Measurements from ENCODE around the gene TRIM23.
"Not testable (repeated sequence)": the region's sequence is repeated elsewhere in the genome, so short reads cannot be mapped to it uniquely, and the experiment has no call there.

Gene TRIM23

GRCh38 chr5:65620021-65620420, 4.1 kb downstream of the TRIM23 start:
- DNase-seq (no peak), ATAC-seq (ENCODE audit: insufficient read depth, low read depth) (no peak)
- Histone ChIP-seq H3K36me3 (ENCODE audit: insufficient read depth, low read length) (peaks cover 18% of the 10 kb centered on the region), H3K27ac (ENCODE audit: low read length) (no peak overlapping the region), H3K9ac (ENCODE audit: low read depth, low read length) (no peak overlapping the region), H3K4me3 (ENCODE audit: low read depth in 1 of 2, low read length in 2 of 2) (no peak overlapping the region), H4K20me1 (ENCODE audit: insufficient read depth, low read length) (peaks cover 5% of the 10 kb centered on the region; the same call in 1 of the 2 replicates), H2AFZ (ENCODE audit: low read depth, low read length) (no peak overlapping the region), H3K4me2 (ENCODE audit: insufficient read depth, low read length) (0 out of 2 replicates have a peak overlapping the region, but pooled peaks have one; percentile 3), H3K27me3 (ENCODE audit: insufficient read depth, low read length, poor library complexity) (no peaks in the 10 kb centered on the region), H3K9me3 (ENCODE audit: insufficient read depth, low read length, severe bottlenecking) (no peaks in the 10 kb centered on the region), H3K79me2 (ENCODE audit: insufficient read depth, low read length) (peaks cover 87% of the 10 kb centered on the region), H3K4me1 (ENCODE audit: insufficient read depth, low read length) (peaks cover 24% of the 10 kb centered on the region)
- TF ChIP-seq, protein P1, sequence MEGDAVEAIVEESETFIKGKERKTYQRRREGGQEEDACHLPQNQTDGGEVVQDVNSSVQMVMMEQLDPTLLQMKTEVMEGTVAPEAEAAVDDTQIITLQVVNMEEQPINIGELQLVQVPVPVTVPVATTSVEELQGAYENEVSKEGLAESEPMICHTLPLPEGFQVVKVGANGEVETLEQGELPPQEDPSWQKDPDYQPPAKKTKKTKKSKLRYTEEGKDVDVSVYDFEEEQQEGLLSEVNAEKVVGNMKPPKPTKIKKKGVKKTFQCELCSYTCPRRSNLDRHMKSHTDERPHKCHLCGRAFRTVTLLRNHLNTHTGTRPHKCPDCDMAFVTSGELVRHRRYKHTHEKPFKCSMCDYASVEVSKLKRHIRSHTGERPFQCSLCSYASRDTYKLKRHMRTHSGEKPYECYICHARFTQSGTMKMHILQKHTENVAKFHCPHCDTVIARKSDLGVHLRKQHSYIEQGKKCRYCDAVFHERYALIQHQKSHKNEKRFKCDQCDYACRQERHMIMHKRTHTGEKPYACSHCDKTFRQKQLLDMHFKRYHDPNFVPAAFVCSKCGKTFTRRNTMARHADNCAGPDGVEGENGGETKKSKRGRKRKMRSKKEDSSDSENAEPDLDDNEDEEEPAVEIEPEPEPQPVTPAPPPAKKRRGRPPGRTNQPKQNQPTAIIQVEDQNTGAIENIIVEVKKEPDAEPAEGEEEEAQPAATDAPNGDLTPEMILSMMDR (IDR thresholded peaks at IDR 0.05; ENCODE audit: borderline replicate concordance, extremely low read depth, low read length, poor library complexity, severe bottlenecking): no peak
- TF ChIP-seq EZH2 (IDR thresholded peaks at IDR 0.05; ENCODE audit: borderline replicate concordance, low read depth, low read length, severe bottlenecking): no peak

DNA sequence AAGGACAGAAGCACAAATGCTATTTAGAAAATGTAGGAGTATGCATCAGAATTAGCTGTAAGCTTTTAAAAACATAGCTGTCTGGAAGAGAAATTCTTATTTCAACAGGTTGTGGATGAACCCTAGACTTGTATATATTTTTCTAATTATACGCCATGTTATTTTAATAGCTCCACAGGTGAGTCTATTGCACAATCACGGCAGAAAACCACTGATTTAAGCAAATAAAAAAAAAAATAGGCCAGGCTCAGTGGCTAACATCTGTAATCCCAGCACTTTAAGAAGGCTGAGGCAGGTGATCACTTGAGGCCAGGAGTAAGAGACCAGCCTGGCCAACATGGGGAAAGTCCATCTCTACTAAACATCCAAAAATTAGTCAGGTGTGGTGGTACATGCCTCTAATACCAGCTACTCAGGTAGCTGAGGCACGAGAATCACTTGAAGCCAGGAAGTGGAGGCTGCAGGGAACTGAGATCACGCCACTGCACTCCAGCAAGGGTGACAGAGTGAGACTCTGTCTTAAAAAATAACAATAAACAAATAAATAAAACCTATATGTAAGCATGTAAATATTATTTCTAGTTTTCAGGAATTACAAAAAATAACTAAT, 11.7 kb downstream of the TRIM23 start:
- H3K4me1 ChIP-seq (ENCODE audit: insufficient read depth, low read length): no peaks in the 10 kb centered on the region
- ATAC-seq (ENCODE audit: insufficient read depth, low read depth) (no peak), DNase-seq (no peak)
- H3K9me3 ChIP-seq (ENCODE audit: insufficient read depth, low read length, severe bottlenecking): no peaks in the 10 kb centered on the region
- no peak overlapping the region for H3K4me2 ChIP-seq (ENCODE audit: insufficient read depth, low read length)
- H3K4me3 ChIP-seq (ENCODE audit: low read depth in 1 of 2, low read length in 2 of 2): no peak overlapping the region
- H3K9ac ChIP-seq (ENCODE audit: low read depth, low read length): no peak overlapping the region
- no peak for TF ChIP-seq EZH2 (IDR thresholded peaks at IDR 0.05; ENCODE audit: borderline replicate concordance, low read depth, low read length, severe bottlenecking)
- TF ChIP-seq, protein P1 (IDR thresholded peaks at IDR 0.05; ENCODE audit: borderline replicate concordance, extremely low read depth, low read length, poor library complexity, severe bottlenecking): no peak
- H3K79me2 ChIP-seq (ENCODE audit: insufficient read depth, low read length): peaks cover 18% of the 10 kb centered on the region
- no peaks in the 10 kb centered on the region for H3K27me3 ChIP-seq (ENCODE audit: insufficient read depth, low read length, poor library complexity)
- H4K20me1 ChIP-seq (ENCODE audit: insufficient read depth, low read length): no peaks in the 10 kb centered on the region
- H3K27ac ChIP-seq (ENCODE audit: low read length): no peak overlapping the region
- H2AFZ ChIP-seq (ENCODE audit: low read depth, low read length): no peak overlapping the region
- H3K36me3 ChIP-seq (ENCODE audit: insufficient read depth, low read length): peaks cover 73% of the 10 kb centered on the region

- H3K9me3 ChIP-seq (ENCODE audit: insufficient read depth, low read length, severe bottlenecking): no peaks in the 10 kb centered on the region
- H2AFZ ChIP-seq (ENCODE audit: low read depth, low read length): no peak overlapping the region
- no peak for ATAC-seq (ENCODE audit: insufficient read depth, low read depth)
- H3K4me2 ChIP-seq (ENCODE audit: insufficient read depth, low read length): no peak overlapping the region
- H3K4me3 ChIP-seq (ENCODE audit: low read depth in 1 of 2, low read length in 2 of 2): no peak overlapping the region
- no peak overlapping the region for H3K9ac ChIP-seq (ENCODE audit: low read depth, low read length)
- no peak for DNase-seq
- no peak for TF ChIP-seq EZH2 (IDR thresholded peaks at IDR 0.05; ENCODE audit: borderline replicate concordance, low read depth, low read length, severe bottlenecking)
- TF ChIP-seq, protein P1 (IDR thresholded peaks at IDR 0.05; ENCODE audit: borderline replicate concordance, extremely low read depth, low read length, poor library complexity, severe bottlenecking): no peak
- H4K20me1 ChIP-seq (ENCODE audit: insufficient read depth, low read length): no peaks in the 10 kb centered on the region
- no peaks in the 10 kb centered on the region for H3K4me1 ChIP-seq (ENCODE audit: insufficient read depth, low read length)
- H3K79me2 ChIP-seq (ENCODE audit: insufficient read depth, low read length): 0 out of 2 replicates have a peak, but pooled peaks cover 10% of the 10 kb centered on the region
- H3K36me3 ChIP-seq (ENCODE audit: insufficient read depth, low read length): peaks cover 74% of the 10 kb centered on the region
- no peaks in the 10 kb centered on the region for H3K27me3 ChIP-seq (ENCODE audit: insufficient read depth, low read length, poor library complexity)
- no peak overlapping the region for H3K27ac ChIP-seq (ENCODE audit: low read length)
Measured at GRCh38 chr5:65611524-65611923, 12.6 kb downstream of the TRIM23 start.

DNA sequence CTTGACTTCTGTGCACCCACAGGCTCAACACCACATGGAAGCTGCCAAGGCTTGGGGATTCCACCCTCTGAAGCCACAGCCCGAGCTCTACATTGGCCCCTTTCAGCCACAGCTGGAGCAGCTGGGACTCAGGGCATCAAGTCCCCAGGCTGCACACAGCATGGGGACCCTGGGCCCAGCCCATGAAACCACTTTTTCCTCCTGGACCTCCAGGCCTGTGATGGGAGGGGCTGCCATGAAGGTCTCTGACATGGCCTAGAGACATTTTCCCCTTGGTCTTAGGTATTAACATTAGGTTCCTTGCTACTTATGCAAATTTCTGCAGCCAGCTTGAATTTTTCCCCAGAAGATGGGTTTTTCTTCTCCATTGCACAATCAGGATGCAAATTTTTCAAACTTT, 22.4 kb downstream of the TRIM23 start:
- H3K27ac ChIP-seq (ENCODE audit: low read length); H4K20me1 ChIP-seq (ENCODE audit: insufficient read depth, low read length); H3K4me2 ChIP-seq (ENCODE audit: insufficient read depth, low read length); H2AFZ ChIP-seq (ENCODE audit: low read depth, low read length); DNase-seq; H3K9me3 ChIP-seq (ENCODE audit: insufficient read depth, low read length, severe bottlenecking); H3K4me1 ChIP-seq (ENCODE audit: insufficient read depth, low read length); ATAC-seq (ENCODE audit: insufficient read depth, low read depth); H3K9ac ChIP-seq (ENCODE audit: low read depth, low read length); H3K27me3 ChIP-seq (ENCODE audit: insufficient read depth, low read length, poor library complexity); H3K4me3 ChIP-seq (ENCODE audit: low read depth in 1 of 2, low read length in 2 of 2); H3K79me2 ChIP-seq (ENCODE audit: insufficient read depth, low read length): not testable (repeated sequence)
- peaks cover 74% of the 10 kb centered on the region for H3K36me3 ChIP-seq (ENCODE audit: insufficient read depth, low read length)

All from DND-41 (cell line).